Kidney epithelial cell (primary cell): ENCODE data around the gene MRPL18. TPM values are rescaled to one million over a fixed set of nuclear protein-coding genes. Genes with fewer than 3 reads are reported as not detected.

ENCODE experiments used
- DNase-seq: peaks from one replicate; pipeline ENCODE4 v3.0.0-alpha.2; 2010; ENCODE audit warnings: low read depth
- H3K27me3 ChIP-seq: 2 replicates; pipeline ENCODE4 v1.6.0; 2011; ENCODE audit warnings: low read length; ENCODE audit not compliant: control insufficient read depth, insufficient read depth
- H3K36me3 ChIP-seq: 2 replicates; pipeline ENCODE4 v1.5.1; 2011; ENCODE audit warnings: low read length; ENCODE audit not compliant: control insufficient read depth, insufficient read depth
- H3K4me3 ChIP-seq: 2 replicates; pipeline ENCODE4 v1.5.1; 2011; ENCODE audit warnings: low read depth, mild to moderate bottlenecking, control low read depth, low read length
- total RNA-seq: library from RNA; depleted of rRNA; stranded (reverse); fragments of >200 nt; gene quantifications from 2 replicates; pipeline ENCODE4 v1.2.3, GENCODE V29; 2015
- TF ChIP-seq, protein P1 (sequence below): IDR thresholded peaks from 2 replicates; pipeline ENCODE4 v1.5.1; 2011; ENCODE audit warnings: mild to moderate bottlenecking, moderate library complexity, low read length, control low read depth, inconsistent platforms; ENCODE audit not compliant: insufficient read depth, poor library complexity, severe bottlenecking

Gene MRPL18
- total RNA-seq, 1 donor from 2014 or later: 82.7 TPM

GRCh38 chr6:159766906-159767305 lies 23.4 kb upstream of the MRPL18 start:
- Histone ChIP-seq H3K27me3 (no peaks in the 10 kb centered on the region), H3K4me3 (no peak overlapping the region), H3K36me3 (peaks cover 4% of the 10 kb centered on the region)
- DNase-seq: no peak
- TF ChIP-seq, protein P1, sequence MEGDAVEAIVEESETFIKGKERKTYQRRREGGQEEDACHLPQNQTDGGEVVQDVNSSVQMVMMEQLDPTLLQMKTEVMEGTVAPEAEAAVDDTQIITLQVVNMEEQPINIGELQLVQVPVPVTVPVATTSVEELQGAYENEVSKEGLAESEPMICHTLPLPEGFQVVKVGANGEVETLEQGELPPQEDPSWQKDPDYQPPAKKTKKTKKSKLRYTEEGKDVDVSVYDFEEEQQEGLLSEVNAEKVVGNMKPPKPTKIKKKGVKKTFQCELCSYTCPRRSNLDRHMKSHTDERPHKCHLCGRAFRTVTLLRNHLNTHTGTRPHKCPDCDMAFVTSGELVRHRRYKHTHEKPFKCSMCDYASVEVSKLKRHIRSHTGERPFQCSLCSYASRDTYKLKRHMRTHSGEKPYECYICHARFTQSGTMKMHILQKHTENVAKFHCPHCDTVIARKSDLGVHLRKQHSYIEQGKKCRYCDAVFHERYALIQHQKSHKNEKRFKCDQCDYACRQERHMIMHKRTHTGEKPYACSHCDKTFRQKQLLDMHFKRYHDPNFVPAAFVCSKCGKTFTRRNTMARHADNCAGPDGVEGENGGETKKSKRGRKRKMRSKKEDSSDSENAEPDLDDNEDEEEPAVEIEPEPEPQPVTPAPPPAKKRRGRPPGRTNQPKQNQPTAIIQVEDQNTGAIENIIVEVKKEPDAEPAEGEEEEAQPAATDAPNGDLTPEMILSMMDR: no peak

DNA sequence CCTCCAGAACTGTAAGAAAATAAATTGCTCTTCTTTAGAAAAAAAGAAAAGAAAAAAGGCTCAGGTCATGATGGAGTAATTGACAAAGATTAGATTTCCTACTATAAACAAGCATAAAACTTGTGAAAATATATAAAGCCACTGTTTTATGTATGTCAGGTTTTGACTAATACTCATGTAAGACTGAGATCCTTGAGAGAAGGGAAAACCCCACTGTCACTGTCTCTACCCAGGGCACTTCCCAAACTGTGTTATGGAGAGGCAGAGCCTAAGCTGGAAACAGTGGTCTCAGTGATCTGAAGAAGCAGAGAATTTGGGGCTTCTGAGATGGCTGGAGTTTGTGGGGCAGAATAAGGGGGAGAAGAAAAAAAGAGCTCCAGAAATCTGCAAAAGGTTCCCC lies 20.8 kb upstream of the MRPL18 start:
- no peak for DNase-seq
- Histone ChIP-seq H3K4me3 (no peak overlapping the region), H3K27me3 (no peaks in the 10 kb centered on the region), H3K36me3 (peaks cover 2% of the 10 kb centered on the region)
- TF ChIP-seq, protein P1: no peak

- no peaks in the 10 kb centered on the region for H3K27me3 ChIP-seq
- no peaks in the 10 kb centered on the region for H3K36me3 ChIP-seq
- DNase-seq: no peak
- H3K4me3 ChIP-seq: no peak overlapping the region
- TF ChIP-seq, protein P1: no peak
These were observed 18.1 kb upstream of the MRPL18 start for GRCh38 chr6:159772196-159772595.

- TF ChIP-seq, protein P1: no peak
- H3K36me3 ChIP-seq: no peaks in the 10 kb centered on the region
- no peak for DNase-seq
These were observed 12.9 kb upstream of the MRPL18 start for GRCh38 chr6:159777240-159777904.

GRCh38 chr6:159778131-159778530 lies 12.1 kb upstream of the MRPL18 start:
- Histone ChIP-seq H3K36me3 (no peaks in the 10 kb centered on the region), H3K4me3 (no peak overlapping the region), H3K27me3 (no peaks in the 10 kb centered on the region)
- DNase-seq: no peak
- TF ChIP-seq, protein P1: no peak

More at GRCh38 chr6:159777240-159777904, 12.9 kb upstream of the MRPL18 start:
- Histone ChIP-seq H3K27me3 (no peaks in the 10 kb centered on the region), H3K4me3 (no peak overlapping the region)
